Activated CD8-positive, alpha-beta memory T cell treated with anti-CD3 and anti-CD28 coated beads for 24 hours (primary cell): ENCODE measurements around the gene HSPA12B.

ENCODE experiments used
- DNase-seq: peaks from one replicate; pipeline ENCODE4 v3.0.0-alpha.2; 2020

The HSPA12B gene, protein sequence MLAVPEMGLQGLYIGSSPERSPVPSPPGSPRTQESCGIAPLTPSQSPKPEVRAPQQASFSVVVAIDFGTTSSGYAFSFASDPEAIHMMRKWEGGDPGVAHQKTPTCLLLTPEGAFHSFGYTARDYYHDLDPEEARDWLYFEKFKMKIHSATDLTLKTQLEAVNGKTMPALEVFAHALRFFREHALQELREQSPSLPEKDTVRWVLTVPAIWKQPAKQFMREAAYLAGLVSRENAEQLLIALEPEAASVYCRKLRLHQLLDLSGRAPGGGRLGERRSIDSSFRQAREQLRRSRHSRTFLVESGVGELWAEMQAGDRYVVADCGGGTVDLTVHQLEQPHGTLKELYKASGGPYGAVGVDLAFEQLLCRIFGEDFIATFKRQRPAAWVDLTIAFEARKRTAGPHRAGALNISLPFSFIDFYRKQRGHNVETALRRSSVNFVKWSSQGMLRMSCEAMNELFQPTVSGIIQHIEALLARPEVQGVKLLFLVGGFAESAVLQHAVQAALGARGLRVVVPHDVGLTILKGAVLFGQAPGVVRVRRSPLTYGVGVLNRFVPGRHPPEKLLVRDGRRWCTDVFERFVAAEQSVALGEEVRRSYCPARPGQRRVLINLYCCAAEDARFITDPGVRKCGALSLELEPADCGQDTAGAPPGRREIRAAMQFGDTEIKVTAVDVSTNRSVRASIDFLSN

DNA sequence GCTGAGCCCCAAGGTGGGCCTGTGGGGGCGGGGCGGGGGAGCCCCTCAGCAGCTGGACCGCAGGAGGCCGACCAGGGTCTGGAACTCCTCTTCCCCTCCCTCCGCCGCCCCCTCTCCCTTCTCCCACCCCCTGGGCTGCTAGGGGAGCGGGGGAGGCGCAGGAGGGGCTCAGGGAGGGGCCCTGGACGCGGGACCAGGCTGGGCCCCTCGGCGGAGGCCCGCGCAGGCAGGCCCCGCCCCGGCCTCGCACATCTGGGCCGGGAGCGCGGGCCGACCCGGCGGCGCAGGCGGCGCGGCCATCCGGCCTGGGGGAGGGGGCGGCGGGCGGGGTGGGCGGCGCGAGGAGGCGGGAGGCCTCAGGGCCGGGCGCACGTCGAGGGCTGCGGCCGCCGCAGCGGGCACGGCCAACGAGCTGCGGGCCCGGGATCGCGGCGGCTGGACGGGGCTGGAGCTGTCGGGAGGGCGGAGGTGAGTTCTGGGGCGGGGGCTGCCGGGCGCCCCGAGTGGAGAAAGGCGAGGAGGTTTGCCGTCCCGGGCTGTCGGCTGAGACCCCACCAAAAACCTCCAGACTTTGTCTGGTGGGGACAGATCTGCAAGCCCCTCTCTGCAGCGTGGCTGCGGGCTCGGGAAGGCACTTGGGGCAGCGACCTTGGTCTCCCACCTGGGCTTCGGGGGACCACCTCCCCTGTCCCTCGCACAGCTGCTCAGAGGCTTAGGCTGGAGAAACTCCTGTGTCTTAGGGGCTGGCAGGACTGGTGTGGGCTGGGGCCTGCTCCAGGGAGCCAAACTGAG, at the start of gene HSPA12B:
TSS of gene HSPA12B (plus strand) at position 359 of the 792 bp plus-strand sequence. CDS start 5,990 bp downstream, outside the sequence.
- no peak for DNase-seq

DNA sequence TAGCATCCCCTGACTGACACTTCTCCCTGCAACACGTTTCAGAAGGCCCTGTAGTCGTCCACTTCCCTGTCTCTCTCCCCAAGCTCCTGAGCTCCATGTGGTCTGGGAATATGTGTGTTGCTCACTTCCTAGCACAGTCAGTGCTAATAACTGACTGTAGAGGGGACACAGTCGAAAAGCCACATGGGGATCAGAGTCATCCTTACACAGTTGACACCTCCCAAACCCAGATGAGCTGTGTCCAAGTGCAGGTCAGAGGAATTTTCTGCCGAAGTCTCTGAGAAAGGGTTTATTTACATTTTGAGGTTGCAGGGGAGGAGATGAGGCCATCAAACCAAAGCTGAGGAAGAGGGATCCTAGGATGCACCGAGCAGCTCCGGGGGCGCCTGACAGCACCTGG, 47.1 kb upstream of the HSPA12B start:
- DNase-seq: no peak

DNA sequence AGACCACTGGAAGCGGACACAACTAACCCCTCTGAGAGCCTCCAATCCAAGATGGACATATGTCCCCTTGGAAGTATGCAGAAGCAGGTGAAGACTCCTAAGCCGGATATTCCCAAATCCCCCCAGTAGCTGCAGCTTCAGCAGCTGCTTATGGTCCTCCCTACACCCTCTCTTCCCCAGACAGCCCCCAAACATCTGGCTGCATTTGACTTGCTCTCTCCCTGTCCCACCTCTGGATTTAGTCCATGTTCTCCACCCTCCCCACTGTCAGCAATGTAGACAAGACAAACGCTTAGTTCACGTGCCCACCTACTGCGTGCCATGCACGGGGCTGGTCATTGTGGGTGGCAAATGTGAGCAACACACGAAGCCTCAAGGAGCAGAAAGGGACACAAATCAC, 46.1 kb upstream of the HSPA12B start:
- DNase-seq: no peak

DNA sequence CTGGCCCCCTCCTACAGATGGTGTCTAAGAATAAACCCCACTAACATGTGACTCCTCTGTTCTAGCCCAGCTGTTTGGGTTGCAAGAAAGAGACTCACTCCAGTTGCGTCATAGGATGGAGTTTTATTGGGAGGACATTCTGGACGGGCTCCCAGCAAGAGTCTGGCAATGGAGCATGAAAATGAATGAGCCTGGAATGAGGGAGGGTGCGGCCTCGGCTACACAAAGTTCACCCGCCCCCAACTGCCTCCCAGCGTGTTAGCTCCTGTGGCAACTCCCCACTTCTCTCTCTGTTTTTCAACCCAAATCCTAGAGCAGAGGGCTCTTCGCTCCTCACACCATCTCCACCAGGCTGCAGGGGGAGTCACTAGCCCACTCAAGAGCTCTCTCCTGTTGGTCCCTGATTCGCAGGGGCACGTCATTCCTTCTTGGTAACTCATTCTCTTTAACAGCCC, 45.6 kb upstream of the HSPA12B start:
- no peak for DNase-seq

DNA sequence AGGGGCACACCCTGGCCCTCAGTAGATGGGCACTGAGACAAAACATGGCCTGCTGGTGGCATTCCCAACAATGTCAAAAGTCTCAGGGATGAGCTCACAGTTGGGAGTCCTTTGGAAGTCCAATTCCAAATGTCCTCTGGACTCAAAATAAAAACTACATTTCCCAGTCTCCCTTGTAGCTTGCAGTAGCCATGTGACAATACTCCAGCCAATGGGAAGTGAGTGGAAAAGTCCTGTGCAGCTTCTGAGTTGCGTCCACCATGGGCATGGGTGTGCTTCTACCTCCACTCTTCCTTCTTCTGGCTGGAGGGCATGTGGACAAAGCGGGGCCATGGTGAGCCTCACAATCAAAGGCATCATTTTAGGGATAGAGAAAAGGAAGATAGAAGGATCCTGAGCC, 44.8 kb upstream of the HSPA12B start:
- DNase-seq: no peak

DNA sequence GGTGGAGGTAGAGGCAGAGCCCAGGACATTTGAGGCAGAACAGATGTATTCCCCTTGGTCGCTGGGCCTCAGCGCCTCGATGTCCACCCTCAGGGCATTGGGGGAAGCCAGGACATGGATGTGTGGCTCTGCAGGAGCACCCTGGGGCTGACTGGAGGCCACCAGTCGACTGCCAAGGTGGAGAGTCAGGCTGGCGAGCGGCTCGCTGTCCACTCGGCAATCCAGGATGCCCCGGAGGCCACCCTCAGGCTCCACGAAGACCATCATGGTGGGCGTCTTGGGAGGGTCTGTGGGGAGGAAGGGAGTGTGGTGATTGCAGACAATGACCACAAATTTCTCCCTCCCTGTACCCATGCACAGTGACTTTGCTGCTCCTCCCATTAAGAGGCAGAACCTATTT, 42.5 kb upstream of the HSPA12B start:
- no peak for DNase-seq

DNA sequence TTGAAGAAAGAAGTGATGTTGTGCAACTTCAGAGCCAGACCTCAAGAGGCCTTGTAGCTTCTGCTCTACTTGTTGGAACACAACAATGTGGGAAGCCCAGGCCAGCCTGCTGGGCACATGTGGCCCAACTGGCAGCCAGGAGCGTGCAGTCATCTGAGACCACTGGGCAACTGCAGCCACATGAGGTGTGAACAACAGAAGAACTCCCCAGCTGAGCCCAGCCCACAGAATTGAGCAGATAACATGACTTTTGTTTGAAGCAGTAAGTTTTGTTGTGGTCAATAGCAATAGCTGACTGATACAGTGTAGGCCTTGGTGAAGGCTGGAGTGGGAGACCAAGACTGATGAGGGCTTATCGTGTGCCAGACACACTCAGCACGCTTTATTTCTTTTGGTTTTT, 42.1 kb upstream of the HSPA12B start:
- no peak for DNase-seq

DNA sequence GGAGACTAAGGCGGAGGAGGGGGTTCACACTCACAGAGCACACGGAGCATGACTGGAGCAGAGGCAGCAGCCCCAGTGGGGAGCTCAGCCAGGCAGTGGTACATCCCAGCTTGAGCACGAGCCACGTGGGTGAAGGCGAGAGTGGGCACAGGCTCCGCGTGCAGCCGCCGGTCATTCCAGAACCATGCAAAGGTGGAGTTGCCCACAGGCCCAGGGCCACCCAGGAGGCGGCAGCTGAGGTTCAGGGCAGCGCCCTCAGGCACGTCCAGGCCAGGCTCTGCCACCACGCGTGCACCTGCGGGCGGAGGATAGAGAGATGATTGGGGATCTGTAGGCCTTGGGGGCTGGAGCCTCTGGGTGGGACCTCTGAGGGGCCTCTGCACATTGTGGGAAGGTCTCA, 41.2 kb upstream of the HSPA12B start:
- DNase-seq: no peak

DNA sequence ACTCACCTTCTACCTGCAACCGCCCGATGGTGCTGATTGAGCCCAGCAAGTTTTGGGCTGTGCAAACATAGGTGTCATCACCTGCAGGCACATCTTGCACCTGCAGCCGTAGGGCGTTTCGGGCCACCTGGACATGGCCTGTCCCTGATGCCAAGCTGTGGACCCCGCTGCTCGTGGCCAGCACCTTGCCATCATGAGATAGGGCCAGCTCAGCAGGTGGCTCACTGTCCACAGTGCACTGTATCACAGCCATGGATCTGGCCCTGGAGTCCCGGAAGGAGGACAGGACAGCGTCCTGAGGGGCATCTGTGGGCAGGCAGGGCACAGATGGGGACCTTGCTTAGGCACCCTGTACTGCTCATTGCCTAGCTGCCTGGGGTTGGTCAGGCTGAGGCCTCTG, 40.6 kb upstream of the HSPA12B start:
- no peak for DNase-seq

DNA sequence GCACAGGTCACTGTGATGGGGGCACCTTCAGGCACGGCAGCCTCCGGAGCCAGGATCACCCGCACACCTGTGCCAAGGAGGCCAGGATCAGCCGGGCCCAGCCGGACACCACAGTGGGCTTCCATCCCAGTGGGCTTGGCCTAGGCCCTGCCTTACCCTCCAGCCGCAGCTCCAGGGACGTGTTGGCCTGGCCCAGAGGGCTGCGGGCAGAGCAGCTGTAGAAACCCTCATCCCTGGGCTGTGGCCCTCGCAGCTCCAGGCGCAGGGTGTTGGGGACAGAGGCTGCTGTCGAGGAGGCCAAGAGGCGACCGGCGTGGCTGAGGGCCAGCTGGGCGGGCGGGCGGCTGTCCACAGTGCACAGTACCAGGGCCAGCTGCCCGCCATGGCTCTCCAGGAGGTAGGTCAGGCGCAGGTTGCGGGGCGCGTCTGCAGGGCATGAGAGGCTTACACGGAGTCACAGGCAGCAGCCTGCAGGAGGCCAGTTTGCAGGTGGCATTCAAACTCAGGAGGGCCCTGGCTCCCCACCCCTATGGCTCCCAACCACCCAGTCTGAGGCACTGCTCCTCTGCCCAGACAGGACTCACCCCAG, 39.7 kb upstream of the HSPA12B start:
- no peak for DNase-seq

DNA sequence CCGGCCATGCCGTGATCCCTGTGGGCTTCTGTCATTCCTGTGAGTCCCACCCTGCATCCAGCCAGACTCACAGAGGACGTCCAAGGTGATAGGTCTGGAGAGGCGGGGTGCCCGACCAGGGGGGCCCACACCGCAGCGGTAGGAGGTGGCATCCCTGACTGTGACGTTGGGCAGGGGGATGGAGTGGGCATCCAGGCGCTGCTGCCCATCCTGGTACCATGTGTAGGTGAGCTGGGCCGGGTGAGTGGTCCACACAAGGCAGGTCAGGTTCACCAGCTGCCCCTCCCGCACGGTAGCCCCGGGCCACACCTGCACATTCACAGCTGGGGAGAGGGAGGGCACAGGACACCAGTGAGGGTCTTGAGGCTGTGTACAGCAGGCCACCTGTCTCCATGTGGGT, 39.1 kb upstream of the HSPA12B start:
- DNase-seq: no peak

DNA sequence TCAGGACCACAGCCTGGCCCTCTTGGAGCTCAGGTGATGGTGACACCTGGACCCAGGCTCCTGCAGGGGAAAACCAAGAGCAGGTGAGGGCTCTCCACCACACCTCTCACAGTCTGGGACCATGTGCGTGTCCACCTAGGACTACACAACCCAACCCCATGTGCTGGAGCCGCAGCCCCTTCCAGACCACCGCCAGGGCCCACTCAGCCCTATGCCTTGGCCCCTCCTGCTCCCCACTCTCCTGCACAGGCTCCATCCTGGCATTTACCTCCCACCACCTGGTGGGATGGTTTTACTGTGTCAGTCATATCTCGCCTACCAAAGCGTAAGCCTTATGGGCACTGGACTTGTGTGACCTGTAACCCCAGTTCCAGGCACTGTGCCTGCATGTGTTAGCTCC, 37.6 kb upstream of the HSPA12B start:
- DNase-seq: no peak

DNA sequence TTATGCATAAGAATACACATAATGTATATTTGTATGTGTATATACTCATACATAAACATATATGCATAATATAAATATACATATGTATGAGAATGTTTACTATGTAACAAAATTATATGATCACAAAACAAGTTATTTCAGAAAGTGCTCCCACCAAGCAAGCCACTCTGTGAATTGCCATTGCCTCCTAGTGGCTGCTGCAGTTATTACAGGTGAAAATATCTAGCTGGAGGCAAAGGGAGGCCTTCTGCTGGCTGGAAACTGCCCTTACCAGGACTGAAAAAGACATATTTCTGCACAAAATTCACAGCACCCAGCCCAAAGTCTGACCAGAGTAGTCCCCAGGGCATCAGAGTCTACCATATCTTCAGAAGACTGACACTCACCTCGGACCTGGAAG, 36.3 kb upstream of the HSPA12B start:
- no peak for DNase-seq

DNA sequence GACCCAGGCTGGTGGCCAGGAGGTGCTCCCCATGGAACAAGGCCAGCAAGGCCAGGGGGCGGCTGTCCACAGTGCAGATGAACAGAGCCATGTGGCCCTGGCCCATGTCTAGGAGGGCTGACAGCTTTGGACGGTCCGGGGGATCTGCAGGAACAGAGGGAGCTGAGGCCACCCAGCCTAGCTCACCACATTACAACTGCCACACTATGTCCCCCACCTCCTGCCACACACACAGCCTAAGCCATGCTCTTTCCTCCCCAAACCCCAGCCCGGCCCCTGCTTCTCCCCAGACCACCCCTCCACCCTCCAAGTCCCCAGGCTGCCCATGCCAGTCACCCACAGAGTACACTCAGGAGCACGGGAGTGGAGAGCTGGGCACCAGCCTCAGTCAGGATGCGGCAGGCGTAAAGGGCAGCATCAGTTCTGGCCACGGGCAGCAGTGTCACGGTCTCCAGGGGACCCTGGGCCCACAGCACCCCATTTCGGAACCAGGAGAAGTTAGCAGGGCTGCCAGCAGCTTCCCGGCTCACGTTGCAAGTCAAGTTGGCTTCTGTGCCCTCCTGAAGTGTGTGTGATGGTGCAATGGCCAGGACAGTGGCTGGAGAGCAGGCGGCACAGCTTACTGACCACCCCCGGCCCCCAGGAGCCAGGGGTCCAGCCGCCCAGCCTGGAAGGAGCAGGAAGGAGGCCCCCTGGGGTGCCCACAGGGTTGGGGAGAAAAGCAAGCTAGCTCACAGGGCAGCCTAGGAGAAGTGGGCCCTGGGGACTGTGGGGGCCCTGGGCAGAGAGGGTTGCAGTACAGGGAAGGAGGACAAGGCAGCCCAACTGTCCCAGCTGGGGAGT, 35.5 kb upstream of the HSPA12B start:
- DNase-seq: no peak

DNA sequence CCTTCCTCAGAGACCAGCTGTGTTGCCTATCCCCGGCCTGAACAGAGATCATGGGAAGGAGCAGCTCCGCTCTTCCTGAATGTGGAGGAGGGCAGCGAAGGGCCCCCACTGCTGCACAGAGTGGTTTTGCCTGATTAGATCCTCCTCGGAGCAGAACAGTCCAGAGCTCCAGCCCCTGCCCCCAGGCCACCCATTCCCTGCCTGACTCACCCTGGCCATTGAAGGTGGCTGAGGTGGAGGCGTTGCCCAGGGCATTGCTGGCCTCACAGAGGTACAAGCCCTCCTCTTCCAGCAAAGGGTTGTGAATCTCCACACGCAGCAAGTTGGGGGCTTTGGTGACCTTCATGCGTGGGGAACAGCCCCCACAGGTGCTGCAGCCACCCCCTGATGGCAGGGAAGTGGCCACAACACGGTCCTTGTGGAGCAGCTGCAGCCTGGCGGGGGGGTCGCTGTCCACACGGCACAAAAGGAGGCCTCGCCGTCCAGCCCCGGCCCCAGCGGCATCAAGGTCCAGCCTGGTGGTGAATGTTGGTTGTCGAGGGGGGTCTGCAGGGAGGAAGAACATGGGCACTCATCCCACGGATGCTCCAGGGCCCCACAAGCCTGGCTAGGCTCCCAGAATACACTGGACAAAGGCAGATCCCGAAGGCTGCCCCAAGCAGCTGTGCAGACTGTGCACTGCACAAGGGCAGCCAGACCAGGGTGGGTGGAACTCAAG, 34.7 kb upstream of the HSPA12B start:
- DNase-seq: no peak

DNA sequence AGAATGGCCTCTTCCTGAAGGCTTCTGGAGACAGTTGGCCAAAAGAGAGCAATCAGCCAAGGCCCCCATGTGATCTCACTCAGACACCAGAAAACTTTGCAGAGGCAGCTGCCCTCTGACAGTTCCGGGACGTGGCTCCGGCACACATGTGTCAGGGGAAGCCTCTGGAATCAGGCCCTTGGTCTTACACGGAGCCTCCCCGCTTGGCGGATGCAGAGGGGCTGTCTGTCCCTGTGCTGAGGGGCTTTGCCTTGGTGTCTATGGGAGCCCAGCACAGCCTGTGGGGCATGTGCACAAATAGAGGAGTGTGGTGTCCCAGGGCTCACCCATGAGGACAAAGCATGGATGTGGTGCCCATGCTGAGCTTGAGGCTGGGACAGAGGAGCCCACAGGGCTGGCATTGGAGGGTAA, 33.9 kb upstream of the HSPA12B start:
- no peak for DNase-seq

DNA sequence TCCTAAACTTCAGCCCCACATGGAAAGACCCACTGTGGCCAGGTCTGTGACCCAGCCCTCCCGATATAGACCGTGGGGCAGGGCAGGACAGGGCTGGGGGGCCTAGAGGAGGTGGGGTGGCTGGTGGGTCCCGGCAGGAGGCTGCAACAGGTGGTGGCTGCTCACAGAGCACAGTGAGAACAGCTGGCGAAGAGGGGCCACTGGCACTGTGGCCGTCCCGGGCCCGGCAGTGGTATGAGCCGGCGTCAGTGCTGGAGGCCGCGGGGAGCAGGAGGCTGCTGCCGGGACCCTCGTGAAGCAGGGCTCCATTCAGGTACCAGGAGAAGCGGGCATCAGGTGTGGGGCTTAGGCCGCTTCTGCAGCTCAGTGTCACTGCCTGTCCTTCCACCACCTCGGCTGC, 33.4 kb upstream of the HSPA12B start:
- DNase-seq: no peak

DNA sequence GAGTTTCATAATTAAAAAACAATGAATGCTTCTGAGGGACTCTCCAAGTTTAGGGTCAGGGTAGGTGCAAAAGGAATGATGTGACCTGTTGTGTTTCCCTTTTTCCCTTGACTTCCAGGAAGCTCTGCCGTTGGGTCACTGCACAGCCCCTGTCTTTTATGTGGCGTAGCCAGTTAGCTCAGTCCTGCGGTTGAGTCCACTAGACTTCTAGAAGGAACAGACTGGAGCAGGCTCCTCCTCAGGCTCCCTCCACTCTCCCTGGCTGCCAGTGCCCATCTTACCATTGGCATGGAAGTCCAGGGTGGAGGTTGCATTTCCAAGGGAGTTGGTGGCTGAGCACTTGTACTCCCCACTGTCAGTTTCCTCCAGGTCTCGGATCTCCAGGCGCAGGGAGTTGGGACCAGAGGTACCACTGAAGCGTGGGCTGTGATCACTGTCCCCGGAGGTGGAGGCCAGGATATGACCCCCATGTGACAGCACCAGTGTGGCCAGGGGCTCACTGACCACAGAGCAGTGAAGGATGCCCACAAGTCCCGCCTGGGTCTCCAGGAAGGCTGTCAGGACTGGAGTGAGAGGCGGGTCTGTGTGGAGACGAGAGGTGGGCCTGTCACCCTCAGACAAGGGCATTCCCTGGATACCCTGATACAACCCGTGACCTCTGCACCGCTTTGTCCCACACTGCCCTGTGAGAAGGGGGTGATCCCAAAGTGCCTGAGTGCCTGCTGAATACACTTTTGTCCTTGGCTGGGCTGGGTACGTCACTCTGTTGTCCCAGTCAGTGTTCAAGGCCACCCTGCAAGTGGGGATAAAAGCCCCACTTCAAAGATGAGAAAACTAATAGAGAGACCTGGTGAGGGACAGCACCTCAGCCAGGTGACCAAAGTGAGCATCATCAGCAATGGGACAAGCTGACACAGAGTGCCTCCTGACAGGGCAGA, 31.2 kb upstream of the HSPA12B start:
- no peak for DNase-seq

DNA sequence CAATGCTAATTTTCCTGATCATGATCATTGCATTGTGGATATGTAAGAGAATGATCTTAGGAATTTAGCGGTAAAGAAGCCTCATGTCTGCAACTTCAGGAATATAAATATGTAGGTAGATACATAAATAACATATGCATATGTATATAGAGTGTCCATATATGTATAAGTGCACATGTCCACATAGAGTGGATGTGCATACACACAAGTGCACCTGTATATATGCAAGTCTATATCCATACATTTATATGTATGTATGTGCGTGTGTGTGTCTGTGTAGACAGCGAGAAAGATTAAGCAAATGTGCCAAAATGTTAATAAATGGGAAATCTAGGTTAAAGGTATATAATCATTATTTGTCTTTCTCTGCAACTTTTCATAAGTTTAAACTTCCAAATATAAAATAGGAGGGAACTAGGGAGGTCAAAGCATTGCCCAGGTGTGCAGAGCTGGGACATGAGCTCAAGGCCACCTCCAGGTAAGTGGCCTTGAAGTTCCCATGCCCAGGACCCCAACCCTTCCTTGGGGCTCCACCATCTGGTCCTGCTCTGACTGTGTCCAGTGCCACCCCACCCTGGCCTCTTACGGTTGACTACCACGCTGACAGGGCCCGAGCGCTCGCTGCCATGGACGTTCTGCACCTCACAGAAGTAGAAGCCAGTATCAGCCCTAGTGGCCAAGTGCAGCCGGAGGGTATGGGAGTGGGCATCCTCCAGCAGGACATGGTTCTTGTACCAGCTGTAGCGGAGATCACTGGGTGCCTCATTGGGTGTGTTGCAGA, 29.7 kb upstream of the HSPA12B start:
- DNase-seq: no peak

DNA sequence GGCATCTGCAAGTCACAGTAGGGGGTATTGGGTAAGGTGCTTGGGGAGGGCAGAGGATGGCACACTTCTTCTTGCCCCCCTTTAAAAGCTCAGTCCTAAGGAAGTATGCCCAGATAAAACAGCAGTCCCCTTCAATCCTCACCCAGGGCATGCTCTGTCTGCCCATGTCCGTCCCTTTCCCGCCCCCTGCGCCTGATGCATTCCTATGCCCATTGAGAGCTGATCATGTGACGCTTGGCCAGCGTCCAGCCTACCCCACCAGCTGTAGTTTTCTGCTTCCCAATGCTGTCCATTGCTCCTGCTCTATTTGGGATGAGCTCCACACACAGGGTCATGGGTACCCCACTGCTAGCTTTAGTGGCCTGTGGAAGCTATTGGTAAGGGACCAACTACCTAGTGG, 28.4 kb upstream of the HSPA12B start:
- DNase-seq: no peak
